Body of pancreas (tissue), 4 donors: ENCODE data around the gene PKN3.

Experiments used
- POLR2A ChIP-seq, 3 donors: fragments of 450-650 bp; IDR thresholded peaks; one replicate each; pipeline ENCODE4 v1.6.1; 2016; ENCODE audit warnings: antibody characterized with exemption in 3 of 3, mild to moderate bottlenecking in 2 of 3
- TF ChIP-seq, protein P1 (sequence below), 7 experiments: fragments of 450-650 bp in 4 of 7; fragments of 200-600 bp in 3 of 7; sonication (generic) in 3 of 7; IDR thresholded peaks; one replicate each; pipeline ENCODE4 v1.5.1; 2016 to 2019; ENCODE audit warnings: antibody characterized with exemption in 7 of 7

DNA sequence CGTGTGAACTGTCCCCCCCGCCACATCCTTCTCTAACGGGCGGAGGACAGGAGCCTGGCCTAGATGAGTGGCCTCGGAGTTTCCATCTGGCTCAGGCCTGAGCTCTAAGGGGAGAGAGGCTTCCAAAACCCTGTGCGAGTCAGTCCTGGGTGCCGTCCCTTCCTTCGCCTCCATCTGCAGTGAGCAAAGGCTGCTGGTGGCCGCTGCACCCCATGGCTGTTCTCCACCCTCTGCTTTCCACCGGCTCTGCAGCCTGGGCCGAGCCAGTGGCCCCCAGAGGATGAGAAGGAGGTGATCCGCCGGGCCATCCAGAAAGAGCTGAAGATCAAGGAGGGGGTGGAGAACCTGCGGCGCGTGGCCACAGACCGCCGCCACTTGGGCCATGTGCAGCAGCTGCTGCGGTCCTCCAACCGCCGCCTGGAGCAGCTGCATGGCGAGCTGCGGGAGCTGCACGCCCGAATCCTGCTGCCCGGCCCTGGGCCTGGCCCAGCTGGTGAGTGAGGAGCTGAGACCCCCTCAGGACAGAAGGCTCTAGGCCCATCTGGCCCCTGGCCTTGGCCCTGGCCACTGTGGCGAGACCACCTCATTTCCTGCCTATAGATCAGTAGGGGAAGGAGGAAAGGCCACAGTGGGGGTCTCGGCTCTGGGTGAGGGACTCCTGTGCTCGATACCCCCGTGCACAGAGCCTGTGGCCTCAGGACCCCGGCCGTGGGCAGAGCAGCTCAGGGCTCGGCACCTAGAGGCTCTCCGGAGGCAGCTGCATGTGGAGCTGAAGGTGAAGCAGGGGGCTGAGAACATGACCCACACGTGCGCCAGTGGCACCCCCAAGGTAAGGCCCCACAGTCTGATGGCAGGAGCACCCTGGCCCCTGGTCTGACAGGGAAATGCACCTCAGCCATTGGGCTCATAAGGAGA is 3.0 kb downstream of the PKN3 start:
- TF ChIP-seq, protein P1, sequence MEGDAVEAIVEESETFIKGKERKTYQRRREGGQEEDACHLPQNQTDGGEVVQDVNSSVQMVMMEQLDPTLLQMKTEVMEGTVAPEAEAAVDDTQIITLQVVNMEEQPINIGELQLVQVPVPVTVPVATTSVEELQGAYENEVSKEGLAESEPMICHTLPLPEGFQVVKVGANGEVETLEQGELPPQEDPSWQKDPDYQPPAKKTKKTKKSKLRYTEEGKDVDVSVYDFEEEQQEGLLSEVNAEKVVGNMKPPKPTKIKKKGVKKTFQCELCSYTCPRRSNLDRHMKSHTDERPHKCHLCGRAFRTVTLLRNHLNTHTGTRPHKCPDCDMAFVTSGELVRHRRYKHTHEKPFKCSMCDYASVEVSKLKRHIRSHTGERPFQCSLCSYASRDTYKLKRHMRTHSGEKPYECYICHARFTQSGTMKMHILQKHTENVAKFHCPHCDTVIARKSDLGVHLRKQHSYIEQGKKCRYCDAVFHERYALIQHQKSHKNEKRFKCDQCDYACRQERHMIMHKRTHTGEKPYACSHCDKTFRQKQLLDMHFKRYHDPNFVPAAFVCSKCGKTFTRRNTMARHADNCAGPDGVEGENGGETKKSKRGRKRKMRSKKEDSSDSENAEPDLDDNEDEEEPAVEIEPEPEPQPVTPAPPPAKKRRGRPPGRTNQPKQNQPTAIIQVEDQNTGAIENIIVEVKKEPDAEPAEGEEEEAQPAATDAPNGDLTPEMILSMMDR (IDR thresholded peaks at IDR 0.05) = no peak
- TF ChIP-seq POLR2A (IDR thresholded peaks at IDR 0.05) = no peak
